ENCODE measurements around the gene PKIG. TPM values are rescaled to one million over a fixed set of nuclear protein-coding genes. Genes with fewer than 3 reads are reported as not detected.

PKIG gene
- total RNA-seq, 1 experiment from 2014 or later: 27.0 TPM

DNA sequence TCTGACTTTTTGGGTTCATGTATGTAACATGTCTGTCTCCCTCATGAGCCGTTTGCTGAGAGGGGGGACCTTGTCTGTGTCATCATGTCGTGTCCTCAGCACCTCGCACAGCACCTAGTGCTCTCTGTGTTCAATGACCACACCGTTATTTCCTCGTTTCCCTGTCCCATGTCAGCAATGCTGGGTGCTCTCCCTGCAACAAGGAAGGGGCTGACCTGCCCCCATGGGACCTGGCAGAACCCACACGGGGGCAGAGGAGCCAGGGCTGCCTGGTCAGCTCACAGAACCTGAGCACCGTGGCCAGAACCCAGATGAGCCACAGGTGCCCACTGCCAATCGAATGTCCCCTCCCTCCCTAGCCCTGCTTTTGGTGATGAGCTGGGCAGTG is 61.8 kb downstream of the PKIG start:
- Histone ChIP-seq H3K23me2 (ENCODE audit: insufficient read length, low read depth, low read length, poor library complexity, severe bottlenecking) (no peaks in the 10 kb centered on the region), H3K4me2 (ENCODE audit: insufficient read depth, insufficient read length, low read length) (no peak overlapping the region), H2BK12ac (ENCODE audit: insufficient read length, low read depth, low read length) (no peak overlapping the region), H3K27me3 (ENCODE audit: insufficient read depth, low read length) (no peaks in the 10 kb centered on the region), H2AK5ac (ENCODE audit: insufficient read length, low read length) (no peak overlapping the region), H3K79me2 (ENCODE audit: insufficient read depth, low read length) (no peaks in the 10 kb centered on the region), H3T11ph (ENCODE audit: low read length) (no peak overlapping the region), H3K14ac (ENCODE audit: insufficient read depth, low read length) (no peak overlapping the region), H2BK120ac (ENCODE audit: low read depth, low read length, poor library complexity, severe bottlenecking) (no peak overlapping the region), H3K56ac (ENCODE audit: insufficient read length, low read depth, low read length) (no peak overlapping the region), H3K79me1 (ENCODE audit: insufficient read depth, low read depth, low read length, poor library complexity, severe bottlenecking) (no peaks in the 10 kb centered on the region), H3K4me1 (ENCODE audit: insufficient read depth, low read length) (peaks cover 20% of the 10 kb centered on the region; the same call in 1 of the 2 replicates), H4K5ac (ENCODE audit: insufficient read length, low read depth, low read length) (no peak overlapping the region), H3K27ac (ENCODE audit: insufficient read length, low read depth, low read length) (no peak overlapping the region), H4K20me1 (ENCODE audit: control insufficient read depth, insufficient read depth, insufficient read length) (no peaks in the 10 kb centered on the region), H3K9ac (ENCODE audit: extremely low read depth, insufficient read length, low read length) (no peak overlapping the region), H3K9me3 (ENCODE audit: control insufficient read depth, low read depth, low read length) (no peaks in the 10 kb centered on the region), H3K18ac (ENCODE audit: insufficient read length, low read depth, low read length) (no peak overlapping the region), H3K23ac (ENCODE audit: insufficient read length, low read depth, low read length) (no peak overlapping the region), H4K91ac (ENCODE audit: insufficient read length, low read depth, low read length) (no peak overlapping the region), H2AFZ (ENCODE audit: low read length) (no peak overlapping the region), H3K4ac (ENCODE audit: low read depth, low read length) (no peak overlapping the region; the same call in 1 of the 2 replicates), H4K8ac (replicated peaks; ENCODE audit: insufficient read length, low read depth, low read length) (no peak overlapping the region), H2BK20ac (ENCODE audit: low read depth, low read length, poor library complexity, severe bottlenecking) (no peak overlapping the region), H2BK15ac (ENCODE audit: low read depth, low read length) (no peak overlapping the region), H2BK5ac (ENCODE audit: insufficient read length, low read length) (no peak overlapping the region)
- peaks cover 54 to 62% of the 10 kb centered on the region in 2 experiments for H3K4me1 Mint-ChIP-seq
- peaks cover 0 to 4% of the 10 kb centered on the region in 2 experiments; a peak in 1 of 5 replicates for H3K9me3 Mint-ChIP-seq
- H3K36me3 Mint-ChIP-seq (ENCODE audit: insufficient read depth in 1 of 3, low read depth in 3 of 3): peaks cover 0 to 12% (median 9%) of the 10 kb centered on the region in 3 experiments; a peak in 5 of 7 replicates
- H3K27me3 Mint-ChIP-seq (ENCODE audit: low read depth): no peaks in the 10 kb centered on the region
- no CpG with 5 or more reads among the region's 8 CpGs for WGBS (ENCODE audit: extremely low coverage, insufficient read length, low lambda C conversion rate)
- no peak for DNase-seq
- peak overlapping the region; percentile 38 to 89 (median 86); a peak in 5 of 7 replicates for H3K27ac Mint-ChIP-seq
- TF ChIP-seq, protein P1, sequence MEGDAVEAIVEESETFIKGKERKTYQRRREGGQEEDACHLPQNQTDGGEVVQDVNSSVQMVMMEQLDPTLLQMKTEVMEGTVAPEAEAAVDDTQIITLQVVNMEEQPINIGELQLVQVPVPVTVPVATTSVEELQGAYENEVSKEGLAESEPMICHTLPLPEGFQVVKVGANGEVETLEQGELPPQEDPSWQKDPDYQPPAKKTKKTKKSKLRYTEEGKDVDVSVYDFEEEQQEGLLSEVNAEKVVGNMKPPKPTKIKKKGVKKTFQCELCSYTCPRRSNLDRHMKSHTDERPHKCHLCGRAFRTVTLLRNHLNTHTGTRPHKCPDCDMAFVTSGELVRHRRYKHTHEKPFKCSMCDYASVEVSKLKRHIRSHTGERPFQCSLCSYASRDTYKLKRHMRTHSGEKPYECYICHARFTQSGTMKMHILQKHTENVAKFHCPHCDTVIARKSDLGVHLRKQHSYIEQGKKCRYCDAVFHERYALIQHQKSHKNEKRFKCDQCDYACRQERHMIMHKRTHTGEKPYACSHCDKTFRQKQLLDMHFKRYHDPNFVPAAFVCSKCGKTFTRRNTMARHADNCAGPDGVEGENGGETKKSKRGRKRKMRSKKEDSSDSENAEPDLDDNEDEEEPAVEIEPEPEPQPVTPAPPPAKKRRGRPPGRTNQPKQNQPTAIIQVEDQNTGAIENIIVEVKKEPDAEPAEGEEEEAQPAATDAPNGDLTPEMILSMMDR (conservative IDR thresholded peaks at IDR 0.05): no peak
- H3K4me3 Mint-ChIP-seq: no peak overlapping the region; a peak in 1 of 5 replicates
